ENCODE results near the gene SLC44A3. TPM values are rescaled to one million over a fixed set of nuclear protein-coding genes. Genes with fewer than 3 reads are reported as not detected.
A peak's percentile ranks its signal among the peaks of the same experiment; 100 is the strongest.

The SLC44A3 gene
- total and polyA plus RNA-seq, 2 donors (not counting 1 experiment from before 2014, with no cell fraction given), result 3.9 to 9.7 TPM

DNA sequence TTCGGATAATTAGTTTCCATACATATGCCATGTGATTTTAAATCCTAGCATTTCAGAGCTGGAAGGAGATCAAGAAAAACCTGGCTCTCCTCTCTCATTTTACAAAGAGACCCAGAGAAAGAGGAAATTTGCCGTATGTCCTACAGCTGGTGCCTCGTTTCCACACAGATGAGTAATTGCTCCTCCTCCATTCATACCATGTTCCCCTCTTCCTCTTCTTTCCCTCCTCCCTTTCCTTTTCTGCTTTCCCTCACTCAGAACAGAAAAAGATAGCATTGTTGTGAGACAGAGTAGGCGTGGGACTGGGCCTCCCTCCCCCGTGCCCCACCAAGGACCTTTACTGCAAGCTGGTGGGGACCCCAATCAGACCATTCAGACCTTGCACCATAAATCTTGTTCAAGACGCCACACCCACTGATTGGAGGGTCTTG is 13.7 kb upstream of the SLC44A3 start:
- Histone ChIP-seq H3K4me2 (ENCODE audit: extremely low read depth, insufficient read depth, low read length) (peak overlapping the region; percentile 65), H3K27me3 (ENCODE audit: control insufficient read depth, insufficient read depth, low read length) (no peaks in the 10 kb centered on the region), H3K27ac (ENCODE audit: insufficient read depth, low read length) (no peak overlapping the region), H3K4me1 (ENCODE audit: control insufficient read depth, extremely low read depth, insufficient read depth, low read length) (peaks cover 19% of the 10 kb centered on the region), H3K79me2 (ENCODE audit: control insufficient read depth, insufficient read depth, low read length) (no peaks in the 10 kb centered on the region), H3K9ac (ENCODE audit: insufficient read depth, low read length) (no peak overlapping the region), H3K4me3 (replicated peaks in 1 of 4; ENCODE audit: control extremely low read depth in 1 of 4, insufficient read depth in 1 of 4, low read depth in 3 of 4, low read length in 4 of 4) (peak overlapping the region in 2 of 4 experiments; percentile 2 to 46), H4K20me1 (ENCODE audit: control insufficient read depth, extremely low read depth, insufficient read depth, low read length) (no peaks in the 10 kb centered on the region), H3K9me3 (ENCODE audit: control insufficient read depth, insufficient read depth, low read depth, low read length) (no peaks in the 10 kb centered on the region), H3K36me3 (ENCODE audit: control insufficient read depth, insufficient read depth, low read length) (no peaks in the 10 kb centered on the region), H2AFZ (ENCODE audit: low read length) (no peak overlapping the region)
- TF ChIP-seq EZH2 (IDR thresholded peaks at IDR 0.05; ENCODE audit: low read length, missing control alignments), result no peak
- TF ChIP-seq, protein P1, sequence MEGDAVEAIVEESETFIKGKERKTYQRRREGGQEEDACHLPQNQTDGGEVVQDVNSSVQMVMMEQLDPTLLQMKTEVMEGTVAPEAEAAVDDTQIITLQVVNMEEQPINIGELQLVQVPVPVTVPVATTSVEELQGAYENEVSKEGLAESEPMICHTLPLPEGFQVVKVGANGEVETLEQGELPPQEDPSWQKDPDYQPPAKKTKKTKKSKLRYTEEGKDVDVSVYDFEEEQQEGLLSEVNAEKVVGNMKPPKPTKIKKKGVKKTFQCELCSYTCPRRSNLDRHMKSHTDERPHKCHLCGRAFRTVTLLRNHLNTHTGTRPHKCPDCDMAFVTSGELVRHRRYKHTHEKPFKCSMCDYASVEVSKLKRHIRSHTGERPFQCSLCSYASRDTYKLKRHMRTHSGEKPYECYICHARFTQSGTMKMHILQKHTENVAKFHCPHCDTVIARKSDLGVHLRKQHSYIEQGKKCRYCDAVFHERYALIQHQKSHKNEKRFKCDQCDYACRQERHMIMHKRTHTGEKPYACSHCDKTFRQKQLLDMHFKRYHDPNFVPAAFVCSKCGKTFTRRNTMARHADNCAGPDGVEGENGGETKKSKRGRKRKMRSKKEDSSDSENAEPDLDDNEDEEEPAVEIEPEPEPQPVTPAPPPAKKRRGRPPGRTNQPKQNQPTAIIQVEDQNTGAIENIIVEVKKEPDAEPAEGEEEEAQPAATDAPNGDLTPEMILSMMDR (conservative IDR thresholded peaks at IDR 0.05 in 1 of 2, IDR thresholded peaks at IDR 0.05 in 1 of 2; ENCODE audit: low read depth in 1 of 2, low read length in 2 of 2), result no peak
- DNase-seq (ENCODE audit: low read depth in 2 of 2), result peak; percentile 52 to 60

DNA sequence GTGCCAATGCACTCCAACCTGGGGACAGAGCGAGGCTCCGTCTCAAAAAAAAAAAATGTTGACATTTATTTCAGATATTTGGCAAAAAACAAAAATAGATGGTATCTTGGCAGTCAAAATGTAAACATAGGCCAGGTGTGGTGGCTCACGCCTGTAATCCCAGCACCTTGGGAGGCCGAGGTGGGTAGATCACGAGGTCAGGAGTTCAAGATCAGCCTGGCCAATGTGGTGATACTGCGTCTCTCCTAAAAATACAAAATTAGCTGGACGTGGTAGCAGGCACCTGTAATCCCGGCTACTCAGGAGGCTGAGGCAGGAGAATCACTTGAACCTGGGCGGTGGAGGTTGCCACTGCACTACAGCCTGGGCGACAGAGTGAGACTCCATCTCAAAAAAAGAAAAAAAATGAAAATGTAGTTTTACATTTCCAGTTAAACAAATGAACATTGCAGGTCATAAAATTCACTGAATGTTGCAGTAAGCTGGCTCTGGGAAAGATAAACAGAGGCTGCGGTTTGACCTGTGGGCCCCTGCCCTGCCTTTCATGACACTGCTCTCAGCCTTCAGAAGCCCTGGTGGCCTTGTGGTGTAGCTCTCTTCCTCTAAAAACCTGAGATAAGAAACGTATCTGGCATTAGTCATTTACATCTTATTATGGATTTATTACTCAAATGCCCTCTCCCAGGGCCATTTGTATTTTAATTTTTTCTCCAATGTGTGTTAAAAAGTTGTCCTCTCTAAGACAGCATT is 12.2 kb upstream of the SLC44A3 start:
- H3K27me3 ChIP-seq (ENCODE audit: control insufficient read depth, insufficient read depth, low read length), result no peaks in the 10 kb centered on the region
- H3K27ac ChIP-seq (ENCODE audit: insufficient read depth, low read length), result no peak overlapping the region
- H3K4me1 ChIP-seq (ENCODE audit: control insufficient read depth, extremely low read depth, insufficient read depth, low read length), result peaks cover 11% of the 10 kb centered on the region
- no peaks in the 10 kb centered on the region for H3K36me3 ChIP-seq (ENCODE audit: control insufficient read depth, insufficient read depth, low read length)
- no peak overlapping the region for H3K4me3 ChIP-seq (replicated peaks in 1 of 4; ENCODE audit: control extremely low read depth in 1 of 4, insufficient read depth in 1 of 4, low read depth in 3 of 4, low read length in 4 of 4)
- H3K79me2 ChIP-seq (ENCODE audit: control insufficient read depth, insufficient read depth, low read length), result no peaks in the 10 kb centered on the region
- H4K20me1 ChIP-seq (ENCODE audit: control insufficient read depth, extremely low read depth, insufficient read depth, low read length), result no peaks in the 10 kb centered on the region
- no peak overlapping the region for H2AFZ ChIP-seq (ENCODE audit: low read length)
- TF ChIP-seq, protein P1 (conservative IDR thresholded peaks at IDR 0.05 in 1 of 2, IDR thresholded peaks at IDR 0.05 in 1 of 2; ENCODE audit: low read depth in 1 of 2, low read length in 2 of 2), result no peak
- TF ChIP-seq EZH2 (IDR thresholded peaks at IDR 0.05; ENCODE audit: low read length, missing control alignments), result no peak
- H3K9ac ChIP-seq (ENCODE audit: insufficient read depth, low read length), result no peak overlapping the region
- H3K9me3 ChIP-seq (ENCODE audit: control insufficient read depth, insufficient read depth, low read depth, low read length), result no peaks in the 10 kb centered on the region
- no peak overlapping the region for H3K4me2 ChIP-seq (ENCODE audit: extremely low read depth, insufficient read depth, low read length)
- DNase-seq (ENCODE audit: low read depth in 2 of 2), result peak; percentile 28 to 34

DNA sequence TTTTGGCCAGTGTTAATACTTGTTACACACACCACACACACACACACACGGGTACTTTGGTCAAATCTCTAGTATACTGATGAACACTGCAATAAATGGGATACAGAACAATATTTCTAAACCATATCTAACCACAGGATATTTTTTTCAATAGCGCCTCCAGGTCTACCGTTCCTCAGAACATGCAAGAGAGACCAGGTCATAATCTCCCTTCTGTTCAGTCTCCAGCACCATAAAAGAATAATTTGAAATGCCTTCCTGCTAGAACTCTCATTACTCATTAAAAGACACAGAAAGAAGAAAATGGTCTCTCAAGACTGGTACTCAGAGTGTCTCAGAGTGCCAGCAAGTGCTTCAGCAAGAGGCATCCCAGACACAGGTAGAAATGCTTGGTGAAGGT is 11.5 kb upstream of the SLC44A3 start:
- peaks cover 5% of the 10 kb centered on the region for H3K4me1 ChIP-seq (ENCODE audit: control insufficient read depth, extremely low read depth, insufficient read depth, low read length)
- H2AFZ ChIP-seq (ENCODE audit: low read length), result no peak overlapping the region
- no peak overlapping the region for H3K4me2 ChIP-seq (ENCODE audit: extremely low read depth, insufficient read depth, low read length)
- no peaks in the 10 kb centered on the region for H3K9me3 ChIP-seq (ENCODE audit: control insufficient read depth, insufficient read depth, low read depth, low read length)
- no peaks in the 10 kb centered on the region for H3K27me3 ChIP-seq (ENCODE audit: control insufficient read depth, insufficient read depth, low read length)
- H3K4me3 ChIP-seq (replicated peaks in 1 of 4; ENCODE audit: control extremely low read depth in 1 of 4, insufficient read depth in 1 of 4, low read depth in 3 of 4, low read length in 4 of 4), result no peak overlapping the region
- H4K20me1 ChIP-seq (ENCODE audit: control insufficient read depth, extremely low read depth, insufficient read depth, low read length), result no peaks in the 10 kb centered on the region
- no peaks in the 10 kb centered on the region for H3K36me3 ChIP-seq (ENCODE audit: control insufficient read depth, insufficient read depth, low read length)
- no peak overlapping the region for H3K9ac ChIP-seq (ENCODE audit: insufficient read depth, low read length)
- H3K27ac ChIP-seq (ENCODE audit: insufficient read depth, low read length), result no peak overlapping the region
- no peak for DNase-seq (ENCODE audit: low read depth in 2 of 2)
- TF ChIP-seq, protein P1 (conservative IDR thresholded peaks at IDR 0.05 in 1 of 2, IDR thresholded peaks at IDR 0.05 in 1 of 2; ENCODE audit: low read depth in 1 of 2, low read length in 2 of 2), result no peak
- no peak for TF ChIP-seq EZH2 (IDR thresholded peaks at IDR 0.05; ENCODE audit: low read length, missing control alignments)
- no peaks in the 10 kb centered on the region for H3K79me2 ChIP-seq (ENCODE audit: control insufficient read depth, insufficient read depth, low read length)
